HCT116 (cell line): ENCODE results near the gene IRF2.
"Not testable (repeated sequence)": the region's sequence is repeated elsewhere in the genome, so short reads cannot be mapped to it uniquely, and the experiment has no call there.

Experiments
- FOSL1 ChIP-seq: IDR thresholded peaks from 2 replicates; pipeline ENCODE4 v1.6.1; 2012; ENCODE audit warnings: low read depth
- POLR2A ChIP-seq: IDR thresholded peaks from 2 replicates; pipeline ENCODE4 v1.7.0; 2011; ENCODE audit warnings: borderline replicate concordance; ENCODE audit not compliant: insufficient read depth, insufficient read length; ENCODE audit errors: extremely low read depth
- SP1 ChIP-seq: IDR thresholded peaks from 2 replicates; pipeline ENCODE4 v1.6.1; 2012; ENCODE audit warnings: low read depth
- SRF ChIP-seq: IDR thresholded peaks from 2 replicates; pipeline ENCODE4 v1.6.1; 2012; ENCODE audit warnings: low read depth
- YY1 ChIP-seq: IDR thresholded peaks from 2 replicates; pipeline ENCODE4 v1.6.1; 2011; ENCODE audit warnings: low read length, low read depth, moderate library complexity, mild to moderate bottlenecking; ENCODE audit not compliant: insufficient replicate concordance; ENCODE audit errors: extremely low read depth
- TF ChIP-seq, protein P1 (sequence below), 3 experiments: fragments of 200-600 bp in 1 of 3; sonication (generic) in 1 of 3; IDR thresholded peaks in 2 of 3; conservative IDR thresholded peaks in 1 of 3; 2 replicates each; pipeline ENCODE4 v1.5.1; 2012 to 2017; ENCODE audit warnings: low read depth in 2 of 3, low read length in 2 of 3, antibody characterized with exemption in 1 of 3, borderline replicate concordance in 1 of 3, control low read depth in 1 of 3, mild to moderate bottlenecking in 1 of 3, mixed read lengths in 1 of 3, mixed run types in 1 of 3, moderate library complexity in 1 of 3; ENCODE audit not compliant: insufficient read depth in 1 of 3
- TF ChIP-seq, protein P2 (sequence below): IDR thresholded peaks from 2 replicates; pipeline ENCODE4 v1.6.1; 2012

DNA sequence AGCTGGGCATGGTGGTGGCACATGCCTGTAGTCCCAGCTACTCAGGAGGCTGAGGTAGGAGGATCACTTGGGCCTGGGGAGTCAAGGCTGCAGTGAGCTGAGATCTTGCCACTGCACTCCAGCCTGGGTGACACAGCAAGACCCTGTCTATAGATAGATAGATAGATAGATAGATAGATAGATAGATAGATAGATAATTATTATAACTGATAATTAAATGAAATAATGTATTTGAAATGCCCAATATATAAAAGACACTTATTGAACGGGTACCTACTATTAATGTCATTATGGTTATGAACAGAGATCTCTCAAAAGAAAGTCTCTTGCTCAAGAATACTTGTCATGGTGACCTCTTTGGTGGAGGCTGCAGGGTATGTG, 131.5 kb downstream of the IRF2 start:
- not testable (repeated sequence) for TF ChIP-seq POLR2A, YY1, SP1, FOSL1, SRF
- TF ChIP-seq, protein P1, sequence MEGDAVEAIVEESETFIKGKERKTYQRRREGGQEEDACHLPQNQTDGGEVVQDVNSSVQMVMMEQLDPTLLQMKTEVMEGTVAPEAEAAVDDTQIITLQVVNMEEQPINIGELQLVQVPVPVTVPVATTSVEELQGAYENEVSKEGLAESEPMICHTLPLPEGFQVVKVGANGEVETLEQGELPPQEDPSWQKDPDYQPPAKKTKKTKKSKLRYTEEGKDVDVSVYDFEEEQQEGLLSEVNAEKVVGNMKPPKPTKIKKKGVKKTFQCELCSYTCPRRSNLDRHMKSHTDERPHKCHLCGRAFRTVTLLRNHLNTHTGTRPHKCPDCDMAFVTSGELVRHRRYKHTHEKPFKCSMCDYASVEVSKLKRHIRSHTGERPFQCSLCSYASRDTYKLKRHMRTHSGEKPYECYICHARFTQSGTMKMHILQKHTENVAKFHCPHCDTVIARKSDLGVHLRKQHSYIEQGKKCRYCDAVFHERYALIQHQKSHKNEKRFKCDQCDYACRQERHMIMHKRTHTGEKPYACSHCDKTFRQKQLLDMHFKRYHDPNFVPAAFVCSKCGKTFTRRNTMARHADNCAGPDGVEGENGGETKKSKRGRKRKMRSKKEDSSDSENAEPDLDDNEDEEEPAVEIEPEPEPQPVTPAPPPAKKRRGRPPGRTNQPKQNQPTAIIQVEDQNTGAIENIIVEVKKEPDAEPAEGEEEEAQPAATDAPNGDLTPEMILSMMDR (IDR thresholded peaks at IDR 0.05 in 2 of 3, conservative IDR thresholded peaks at IDR 0.05 in 1 of 3; ENCODE audit: borderline replicate concordance in 1 of 3, insufficient read depth in 1 of 3, low read depth in 2 of 3, low read length in 2 of 3): not testable (repeated sequence)
- TF ChIP-seq, protein P2, sequence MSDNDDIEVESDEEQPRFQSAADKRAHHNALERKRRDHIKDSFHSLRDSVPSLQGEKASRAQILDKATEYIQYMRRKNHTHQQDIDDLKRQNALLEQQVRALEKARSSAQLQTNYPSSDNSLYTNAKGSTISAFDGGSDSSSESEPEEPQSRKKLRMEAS: not testable (repeated sequence)
